Glutamatergic neuron (in vitro differentiated cells): ENCODE results near the gene CLNK. TPM values are rescaled to one million over a fixed set of nuclear protein-coding genes. Genes with fewer than 3 reads are reported as not detected.

ENCODE experiments used
- DNase-seq: peaks from one replicate; pipeline ENCODE4 v3.0.0; 2022
- H3K27ac Mint-ChIP-seq: one replicate; pipeline ENCODE4 v1.8.0; 2020; ENCODE audit warnings: mild to moderate bottlenecking, mixed read lengths, inconsistent platforms; ENCODE audit not compliant: unreplicated experiment
- H3K27me3 Mint-ChIP-seq: one replicate; pipeline ENCODE4 v1.8.0; 2020; ENCODE audit warnings: mild to moderate bottlenecking, moderate library complexity, mixed read lengths, inconsistent platforms; ENCODE audit not compliant: unreplicated experiment
- H3K36me3 Mint-ChIP-seq: one replicate; pipeline ENCODE4 v1.8.0; 2020; ENCODE audit warnings: mild to moderate bottlenecking, mixed read lengths, inconsistent platforms; ENCODE audit not compliant: unreplicated experiment
- H3K4me1 Mint-ChIP-seq: one replicate; pipeline ENCODE4 v1.8.0; 2020; ENCODE audit warnings: mild to moderate bottlenecking, low read depth, mixed read lengths, inconsistent platforms; ENCODE audit not compliant: unreplicated experiment
- H3K4me3 Mint-ChIP-seq: one replicate; pipeline ENCODE4 v1.8.0; 2020; ENCODE audit warnings: mild to moderate bottlenecking, mixed read lengths, inconsistent platforms; ENCODE audit not compliant: unreplicated experiment
- H3K9me3 Mint-ChIP-seq: one replicate; pipeline ENCODE4 v1.8.0; 2020; ENCODE audit warnings: mild to moderate bottlenecking, moderate library complexity, mixed read lengths, inconsistent platforms; ENCODE audit not compliant: unreplicated experiment
- total RNA-seq: library from RNA; stranded (reverse); fragmentation: NEBNext Ultra II Directional; extraction: Animal tissue kit (Norgen Biotek cat#: 25700); gene quantifications from one replicate; pipeline ENCODE4 v1.2.1, GENCODE V29; 2021; ENCODE audit not compliant: unreplicated experiment
- TF ChIP-seq, protein P1 (sequence below): fragments of 200-600 bp; sonication (generic); IDR thresholded peaks from one replicate; pipeline ENCODE4 v1.5.0; 2021; ENCODE audit not compliant: partially characterized antibody, unreplicated experiment

Gene CLNK
- total RNA-seq, 1 donor from 2014 or later = not detected

DNA sequence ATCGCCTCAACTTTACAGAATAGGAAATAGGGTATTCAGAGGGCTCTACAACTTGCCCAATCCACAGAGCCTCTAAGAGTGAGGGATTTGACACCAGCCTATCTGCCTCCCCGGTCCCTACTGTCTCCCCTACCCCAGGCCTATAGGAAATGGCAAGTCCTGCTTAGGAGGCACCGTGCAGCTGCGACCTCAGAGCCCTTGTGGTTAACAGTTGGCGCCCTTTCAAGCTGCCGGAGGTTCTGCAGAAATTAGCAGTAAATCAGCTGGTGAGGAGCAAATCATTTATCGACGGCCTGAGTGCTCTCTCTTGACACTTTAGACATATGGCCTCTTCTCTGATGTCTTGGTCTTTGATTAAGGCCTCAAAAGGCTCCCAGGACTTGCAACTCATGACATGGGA is 96.9 kb downstream of the CLNK start:
- H3K4me1 Mint-ChIP-seq = peaks cover 13% of the 10 kb centered on the region
- no peak overlapping the region for H3K27ac Mint-ChIP-seq

DNA sequence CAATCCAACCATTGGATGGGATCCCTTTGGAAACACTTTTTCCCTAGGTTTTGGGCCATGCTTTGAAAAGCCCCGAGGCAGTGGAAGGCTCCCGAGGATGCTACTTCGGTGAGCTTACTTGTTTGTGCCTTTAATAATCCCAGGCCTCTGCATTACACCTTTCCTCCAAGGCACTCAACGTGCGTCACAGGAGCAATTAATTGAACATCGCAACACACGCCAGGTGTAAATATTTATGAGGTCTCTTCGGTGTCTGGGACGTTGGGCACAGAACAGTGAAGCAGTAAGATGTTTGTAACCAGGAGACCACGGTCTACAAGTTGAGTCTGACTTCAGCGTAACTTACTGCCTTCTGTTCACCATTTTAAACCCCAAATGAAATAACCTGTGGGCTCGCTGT is 97.3 kb downstream of the CLNK start:
- H3K36me3 Mint-ChIP-seq = no peaks in the 10 kb centered on the region
- TF ChIP-seq, protein P1, sequence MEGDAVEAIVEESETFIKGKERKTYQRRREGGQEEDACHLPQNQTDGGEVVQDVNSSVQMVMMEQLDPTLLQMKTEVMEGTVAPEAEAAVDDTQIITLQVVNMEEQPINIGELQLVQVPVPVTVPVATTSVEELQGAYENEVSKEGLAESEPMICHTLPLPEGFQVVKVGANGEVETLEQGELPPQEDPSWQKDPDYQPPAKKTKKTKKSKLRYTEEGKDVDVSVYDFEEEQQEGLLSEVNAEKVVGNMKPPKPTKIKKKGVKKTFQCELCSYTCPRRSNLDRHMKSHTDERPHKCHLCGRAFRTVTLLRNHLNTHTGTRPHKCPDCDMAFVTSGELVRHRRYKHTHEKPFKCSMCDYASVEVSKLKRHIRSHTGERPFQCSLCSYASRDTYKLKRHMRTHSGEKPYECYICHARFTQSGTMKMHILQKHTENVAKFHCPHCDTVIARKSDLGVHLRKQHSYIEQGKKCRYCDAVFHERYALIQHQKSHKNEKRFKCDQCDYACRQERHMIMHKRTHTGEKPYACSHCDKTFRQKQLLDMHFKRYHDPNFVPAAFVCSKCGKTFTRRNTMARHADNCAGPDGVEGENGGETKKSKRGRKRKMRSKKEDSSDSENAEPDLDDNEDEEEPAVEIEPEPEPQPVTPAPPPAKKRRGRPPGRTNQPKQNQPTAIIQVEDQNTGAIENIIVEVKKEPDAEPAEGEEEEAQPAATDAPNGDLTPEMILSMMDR = no peak

More for the DNA sequence above, 96.9 kb downstream of the CLNK start:
- H3K27me3 Mint-ChIP-seq = peaks cover 4% of the 10 kb centered on the region
- peaks cover 4% of the 10 kb centered on the region for H3K9me3 Mint-ChIP-seq
- TF ChIP-seq, protein P1 = no peak
- no peak overlapping the region for H3K4me3 Mint-ChIP-seq
- DNase-seq = no peak
- no peaks in the 10 kb centered on the region for H3K36me3 Mint-ChIP-seq

DNA sequence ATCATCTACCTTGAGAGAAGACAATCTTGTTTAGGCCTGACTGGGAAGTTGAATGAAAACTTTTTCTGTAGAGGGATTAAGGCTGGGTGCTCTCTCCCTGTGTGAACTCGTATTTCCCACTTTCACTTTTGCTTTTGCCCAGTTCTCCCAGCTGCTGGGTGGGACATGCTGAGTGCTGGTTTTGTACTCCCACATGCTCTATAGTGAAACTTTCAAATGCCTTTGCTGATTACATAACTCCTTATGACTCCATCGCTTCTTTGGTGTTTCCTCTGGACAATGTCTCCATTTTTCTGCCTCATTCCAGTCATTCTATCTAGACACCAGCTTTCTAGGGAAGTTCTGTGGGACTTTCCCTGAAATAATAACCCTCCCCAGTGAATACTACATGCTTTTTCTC is 100.5 kb downstream of the CLNK start:
- TF ChIP-seq, protein P1 = no peak
- Mint-ChIP-seq H3K27ac (no peak overlapping the region), H3K9me3 (peaks cover 2% of the 10 kb centered on the region), H3K36me3 (no peaks in the 10 kb centered on the region), H3K4me1 (peaks cover 6% of the 10 kb centered on the region), H3K27me3 (peaks cover 2% of the 10 kb centered on the region), H3K4me3 (no peak overlapping the region)
- no peak for DNase-seq

More for the DNA sequence above, 97.3 kb downstream of the CLNK start:
- no peak for DNase-seq
- Mint-ChIP-seq H3K27me3 (peaks cover 4% of the 10 kb centered on the region), H3K4me3 (no peak overlapping the region), H3K9me3 (peaks cover 3% of the 10 kb centered on the region), H3K27ac (no peak overlapping the region), H3K4me1 (peaks cover 15% of the 10 kb centered on the region)

DNA sequence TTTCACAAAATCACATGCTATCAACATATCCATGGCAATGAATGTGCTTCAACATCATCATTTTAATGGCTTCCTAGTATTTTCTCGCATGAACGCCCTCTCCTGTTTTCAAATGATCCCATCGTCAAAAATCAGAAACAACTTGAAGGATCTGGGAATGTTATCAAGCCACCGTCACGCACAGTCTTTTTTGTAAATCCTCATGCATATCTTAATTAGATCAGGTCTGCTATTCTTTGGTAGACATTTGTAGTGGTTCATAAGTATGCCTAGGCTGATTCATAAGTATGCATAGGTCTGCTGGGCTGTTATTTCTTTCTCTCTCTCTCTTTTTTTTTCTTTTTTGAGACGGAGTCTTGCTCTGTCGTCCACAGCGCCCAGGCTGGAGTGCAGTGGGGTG is 101.6 kb downstream of the CLNK start:
- Mint-ChIP-seq H3K4me3 (no peak overlapping the region), H3K36me3 (no peaks in the 10 kb centered on the region), H3K27ac (no peak overlapping the region), H3K4me1 (peaks cover 6% of the 10 kb centered on the region), H3K27me3 (peaks cover 2% of the 10 kb centered on the region), H3K9me3 (peaks cover 1% of the 10 kb centered on the region)
- TF ChIP-seq, protein P1 = no peak
- no peak for DNase-seq

DNA sequence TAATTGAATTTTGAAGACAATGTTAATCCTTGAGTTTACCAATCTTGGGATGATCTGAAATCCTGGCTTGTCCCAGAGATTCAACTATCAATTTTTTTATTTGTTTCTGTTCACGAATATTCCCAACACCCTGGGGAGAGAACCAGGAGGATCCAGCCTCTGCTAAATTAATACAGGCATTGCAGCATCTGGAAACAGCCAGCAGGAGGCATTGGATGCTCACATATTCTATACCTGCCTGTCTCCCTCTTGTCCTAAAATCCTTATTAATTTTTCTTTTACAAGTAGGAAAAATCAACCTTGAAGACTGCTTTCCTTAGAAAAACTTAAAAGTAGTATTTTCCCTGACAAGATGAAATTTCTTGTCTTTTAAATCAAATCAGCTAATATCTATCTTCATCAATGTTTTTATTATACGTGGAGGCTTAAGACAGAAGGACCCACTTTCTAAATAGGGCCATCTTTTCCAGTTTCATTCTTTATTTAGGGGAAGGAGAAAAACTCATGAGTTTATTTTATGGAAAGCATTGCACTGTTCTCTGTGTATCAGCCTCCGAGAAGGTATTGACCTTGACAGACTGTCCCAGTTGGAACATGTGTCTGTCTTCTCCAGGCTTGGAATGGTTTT is 102.4 kb downstream of the CLNK start:
- peak; percentile 48 for DNase-seq
- peaks cover 6% of the 10 kb centered on the region for H3K4me1 Mint-ChIP-seq
- H3K9me3 Mint-ChIP-seq = no peaks in the 10 kb centered on the region
- peaks cover 2% of the 10 kb centered on the region for H3K27me3 Mint-ChIP-seq
- H3K36me3 Mint-ChIP-seq = no peaks in the 10 kb centered on the region
- TF ChIP-seq, protein P1 = peak; percentile 82
- no peak overlapping the region for H3K27ac Mint-ChIP-seq
- H3K4me3 Mint-ChIP-seq = no peak overlapping the region
